H4 (cell line): ENCODE measurements around the gene ARHGEF40. TPM values are rescaled to one million over a fixed set of nuclear protein-coding genes. Genes with fewer than 3 reads are reported as not detected.

ENCODE experiments used
- DNase-seq: peaks from one replicate; pipeline ENCODE4 v3.0.0-alpha.2; 2015; ENCODE audit warnings: low spot score
- total RNA-seq: library from RNA; depleted of rRNA; stranded (reverse); fragments of >200 nt; shearing (Covaris generic); gene quantifications from 2 replicates; pipeline ENCODE4 v1.2.3, GENCODE V29; 2014

The ARHGEF40 gene
- total RNA-seq, 1 experiment from 2014 or later = 15.4 TPM

- peak; percentile 48 for DNase-seq
Measured at GRCh38 chr14:21098076-21098891, 28.2 kb downstream of the ARHGEF40 start, which contains the start of gene ZNF219. Gene ZNF219 (minus strand): TSS chr14:21098655. CDS start chr14:21093591, 5,064 bp downstream.

GRCh38 chr14:21098892-21099595 is 28.9 kb downstream of the ARHGEF40 start:
- DNase-seq = no peak

- no peak for DNase-seq
Measured at GRCh38 chr14:21099596-21099985, 29.5 kb downstream of the ARHGEF40 start.

- no peak for DNase-seq
Measured at GRCh38 chr14:21100931-21101330, 30.8 kb downstream of the ARHGEF40 start, which contains the start of gene TMEM253. Gene TMEM253 (plus strand): TSS chr14:21101066. CDS start chr14:21101344, 278 bp downstream.

GRCh38 chr14:21101802-21102413 is 31.8 kb downstream of the ARHGEF40 start:
- no peak for DNase-seq

GRCh38 chr14:21102521-21103410 is 32.7 kb downstream of the ARHGEF40 start:
- no peak for DNase-seq

- no peak for DNase-seq
Measured at GRCh38 chr14:21103411-21103709, 33.3 kb downstream of the ARHGEF40 start.

- peak; percentile 93 for DNase-seq
Measured at GRCh38 chr14:21103710-21104447, 33.8 kb downstream of the ARHGEF40 start.

GRCh38 chr14:21104448-21105060 is 34.5 kb downstream of the ARHGEF40 start:
- DNase-seq = peak; percentile 81

GRCh38 chr14:21105095-21105494 is 35.0 kb downstream of the ARHGEF40 start:
- DNase-seq = no peak

GRCh38 chr14:21106176-21106497 is 36.0 kb downstream of the ARHGEF40 start:
- DNase-seq = no peak

- DNase-seq = peak; percentile 80
Measured at GRCh38 chr14:21106498-21107282, 36.6 kb downstream of the ARHGEF40 start.

- no peak for DNase-seq
Measured at GRCh38 chr14:21107283-21107800, 37.2 kb downstream of the ARHGEF40 start.

- DNase-seq = no peak
Measured at GRCh38 chr14:21108791-21109190, 38.7 kb downstream of the ARHGEF40 start.

- DNase-seq = no peak
Measured at GRCh38 chr14:21109377-21110138, 39.5 kb downstream of the ARHGEF40 start.

GRCh38 chr14:21112255-21112654 is 42.2 kb downstream of the ARHGEF40 start:
- no peak for DNase-seq

GRCh38 chr14:21113369-21113768 is 43.3 kb downstream of the ARHGEF40 start:
- no peak for DNase-seq

- no peak for DNase-seq
Measured at GRCh38 chr14:21118933-21119332, 48.8 kb downstream of the ARHGEF40 start.

- DNase-seq = no peak
Measured at GRCh38 chr14:21120686-21121085, 50.6 kb downstream of the ARHGEF40 start.
